AG08395 (cell line): ENCODE results near the gene MEI4.
"Not testable (repeated sequence)": the region's sequence is repeated elsewhere in the genome, so short reads cannot be mapped to it uniquely, and the experiment has no call there.

Experiments
- DNase-seq: peaks from one replicate; pipeline ENCODE4 v3.0.0; 2012; ENCODE audit warnings: mixed read lengths, low spot score

Gene MEI4

GRCh38 chr6:77683515-77683914 lies 30.7 kb downstream of the MEI4 start:
- no peak for DNase-seq

GRCh38 chr6:77686931-77687330 lies 34.1 kb downstream of the MEI4 start:
- no peak for DNase-seq

- DNase-seq: no peak
These were observed 35.8 kb downstream of the MEI4 start for GRCh38 chr6:77688649-77689048.

- DNase-seq: not testable (repeated sequence)
These were observed 47.3 kb downstream of the MEI4 start for GRCh38 chr6:77700095-77700494.

GRCh38 chr6:77707603-77708002 lies 54.8 kb downstream of the MEI4 start:
- DNase-seq: no peak

GRCh38 chr6:77715588-77715987 lies 62.7 kb downstream of the MEI4 start:
- no peak for DNase-seq

- DNase-seq: no peak
These were observed 63.5 kb downstream of the MEI4 start for GRCh38 chr6:77716311-77716710.

GRCh38 chr6:77736010-77736409 lies 83.2 kb downstream of the MEI4 start:
- not testable (repeated sequence) for DNase-seq

- peak; percentile 10 for DNase-seq
These were observed 87.5 kb downstream of the MEI4 start for GRCh38 chr6:77740380-77740779.

- DNase-seq: not testable (repeated sequence)
These were observed 99.3 kb downstream of the MEI4 start for GRCh38 chr6:77752156-77752555.

GRCh38 chr6:77762386-77762785 lies 109.5 kb downstream of the MEI4 start:
- DNase-seq: no peak

- DNase-seq: no peak
These were observed 110.3 kb downstream of the MEI4 start for GRCh38 chr6:77763124-77763523.

GRCh38 chr6:77764364-77764763 lies 111.5 kb downstream of the MEI4 start:
- DNase-seq: no peak

GRCh38 chr6:77773157-77773822 lies 120.5 kb downstream of the MEI4 start:
- DNase-seq: no peak

GRCh38 chr6:77774457-77774856 lies 121.6 kb downstream of the MEI4 start:
- no peak for DNase-seq

GRCh38 chr6:77776441-77776840 lies 123.6 kb downstream of the MEI4 start:
- no peak for DNase-seq

- DNase-seq: no peak
These were observed 125.7 kb downstream of the MEI4 start for GRCh38 chr6:77778527-77778926.

GRCh38 chr6:77786935-77787629 lies 134.2 kb downstream of the MEI4 start:
- no peak for DNase-seq

GRCh38 chr6:77796824-77797809 lies 144.3 kb downstream of the MEI4 start:
- no peak for DNase-seq

GRCh38 chr6:77812304-77812703 lies 159.5 kb downstream of the MEI4 start:
- DNase-seq: no peak

- DNase-seq: no peak
These were observed 160.3 kb downstream of the MEI4 start for GRCh38 chr6:77813090-77813489.

GRCh38 chr6:77814119-77814518 lies 161.3 kb downstream of the MEI4 start:
- DNase-seq: no peak

GRCh38 chr6:77815531-77815930 lies 162.7 kb downstream of the MEI4 start:
- DNase-seq: no peak
